Right cardiac atrium (tissue), 5 donors: ENCODE measurements around the gene PRPH2. TPM values are rescaled to one million over a fixed set of nuclear protein-coding genes. Genes with fewer than 3 reads are reported as not detected.
"Not testable (repeated sequence)": the region's sequence is repeated elsewhere in the genome, so short reads cannot be mapped to it uniquely, and the experiment has no call there.

Experiments used
- ATAC-seq, 2 donors: fragments of 200-7000 bp; cut with Tn5 transposase; one replicate each; pipeline versions ENCODE4 v1.8.0 to v1.9.1; 2020; ENCODE audit warnings: moderate library complexity in 2 of 2, mild to moderate bottlenecking in 1 of 2
- DNase-seq, 3 donors: peaks; one replicate each; pipeline ENCODE4 v3.0.0-alpha.2; 2020
- H3K27ac ChIP-seq: one replicate; pipeline ENCODE4 v1.5.1; 2013; ENCODE audit warnings: mild to moderate bottlenecking, low read length, control low read depth, moderate library complexity
- H3K27me3 ChIP-seq: one replicate; pipeline ENCODE4 v1.6.1; 2013; ENCODE audit not compliant: control insufficient read depth, insufficient read depth
- H3K4me1 ChIP-seq: one replicate; pipeline ENCODE4 v1.6.1; 2013; ENCODE audit warnings: low read length; ENCODE audit not compliant: control insufficient read depth, insufficient read depth
- H3K4me3 ChIP-seq: one replicate; pipeline ENCODE4 v1.5.1; 2013; ENCODE audit warnings: low read length, control low read depth
- H3K9me3 ChIP-seq: one replicate; pipeline ENCODE4 v1.6.1; 2013; ENCODE audit warnings: low read length; ENCODE audit not compliant: control insufficient read depth
- WGBS: extraction: QIAGEN DNeasy Blood & Tissue Kit; methylation state at CpG from one replicate; pipeline ENCODE4 v1.1.7; 2013; 5-methylcytosine and 5-hydroxymethylcytosine counted together
- intact Hi-C, 4 donors: fragments of 100-400 bp; cut with DNase I; formaldehyde crosslinking; loops; one replicate each; pipeline versions ENCODE4 v1.11.0 to v1.14.0; 2022 to 2023
- polyA plus RNA-seq: library from polyadenylated mRNA; stranded (reverse); fragments of 200-250 nt; gene quantifications from one replicate; pipeline ENCODE4 v1.2.3, GENCODE V29; 2013
- total RNA-seq, 4 donors: library from RNA; stranded (reverse); fragmentation: NEBNext Ultra II Directional; extraction: Animal tissue kit (Norgen Biotek cat#: 25700); gene quantifications; one replicate each; pipeline ENCODE4 v1.2.1, GENCODE V29; 2021
- donor health status: healthy with polysubstance abuse.
- donor health status: DM: no; HTN: yes; CAD: no.
- donor health status: DM: no; HTN: no; CAD: no.
- donor health status: DM: no; HTN: yes; CAD: no; lungs with severe emphysema.
- donor health status: DM: yes; HTN: yes; CAD: no.

The PRPH2 gene
- total and polyA plus RNA-seq, 5 donors = 0.45 to 2.5 (median 1.6) TPM

DNA sequence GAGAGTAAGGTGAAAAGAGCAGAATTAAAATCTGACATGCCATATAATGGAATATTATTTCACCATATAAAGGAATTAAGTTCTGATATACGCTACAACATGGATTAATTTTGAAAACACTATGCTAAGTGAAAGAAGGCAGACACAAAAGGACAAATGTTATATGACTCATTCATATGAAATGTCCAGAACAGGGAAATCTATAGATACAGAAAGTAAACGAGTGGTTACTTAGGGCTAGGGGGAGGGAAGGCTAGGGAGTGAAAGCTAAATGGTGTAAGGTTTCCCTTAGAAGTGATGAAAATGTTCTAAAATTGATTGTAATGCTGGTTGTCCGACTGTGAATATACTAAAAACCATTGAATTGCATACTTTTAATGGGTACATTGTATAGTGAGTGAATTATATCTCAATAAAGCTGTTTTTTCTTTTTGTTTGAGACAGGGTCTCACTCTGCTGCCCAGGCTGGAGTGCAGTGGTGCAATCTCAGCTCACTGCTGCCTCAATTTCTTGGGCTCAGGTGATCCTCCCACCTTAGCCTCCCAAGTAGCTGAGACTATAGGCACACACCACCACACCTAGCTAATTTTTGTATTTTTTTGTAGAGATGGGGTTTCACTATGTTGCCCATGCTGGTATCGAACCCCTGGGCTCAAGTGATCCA lies 8.2 kb downstream of the PRPH2 start:
- intact Hi-C loops = no loop called here
- Histone ChIP-seq H3K9me3 (no peaks in the 10 kb centered on the region), H3K27me3 (no peaks in the 10 kb centered on the region), H3K27ac (no peak overlapping the region), H3K4me3 (no peak overlapping the region), H3K4me1 (no peaks in the 10 kb centered on the region)
- ATAC-seq (no peak), DNase-seq (no peak)
- 77% methylated on average over 4 of the region's 4 CpGs for WGBS

DNA sequence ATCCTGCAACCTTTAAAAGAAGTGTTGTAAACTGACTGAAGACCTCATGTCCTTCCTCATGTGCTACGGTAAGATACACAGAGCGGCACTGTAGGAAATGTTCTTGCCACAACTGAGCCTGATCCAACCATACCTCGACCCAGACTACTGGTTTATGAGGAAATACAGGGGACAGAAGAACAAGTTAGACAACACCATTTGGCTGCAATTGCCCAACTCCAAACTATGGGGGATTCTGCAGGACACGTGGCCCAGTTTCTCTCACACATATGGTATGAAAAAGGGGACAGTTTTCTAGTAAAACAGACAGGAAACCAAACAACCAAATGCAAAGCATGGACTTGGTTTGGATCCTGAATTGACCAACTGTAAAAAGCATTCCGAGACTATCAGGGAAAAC lies 10.5 kb downstream of the PRPH2 start:
- no peaks in the 10 kb centered on the region for H3K4me1 ChIP-seq
- no peaks in the 10 kb centered on the region for H3K9me3 ChIP-seq
- 94% methylated on average over 5 of the region's 5 CpGs for WGBS
- no peak overlapping the region for H3K4me3 ChIP-seq
- DNase-seq (no peak), ATAC-seq (no peak)
- H3K27me3 ChIP-seq = no peaks in the 10 kb centered on the region
- no peak overlapping the region for H3K27ac ChIP-seq
- intact Hi-C loops = no loop called here

DNA sequence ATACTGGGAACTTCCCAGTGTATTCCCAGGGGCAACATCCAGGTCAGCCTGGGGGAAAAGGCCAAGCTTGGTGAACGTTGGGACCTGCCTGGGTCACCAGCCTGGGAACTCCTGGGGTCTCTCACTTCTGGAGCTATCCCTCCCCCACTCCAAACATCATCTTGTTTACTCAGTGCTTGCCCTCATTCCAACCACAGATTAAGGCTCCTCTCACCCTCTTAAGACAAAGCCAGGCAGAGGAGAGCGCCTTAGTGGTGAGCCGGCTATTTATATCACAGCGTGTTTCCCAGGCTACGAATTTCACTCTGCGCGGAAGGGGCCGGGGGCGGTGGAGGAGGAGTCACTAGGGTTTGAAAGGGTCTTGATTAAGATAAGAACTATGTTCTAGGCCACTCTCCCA lies 12.1 kb downstream of the PRPH2 start:
- ATAC-seq (peak; percentile 24 to 45), DNase-seq (no peak)
- no peak overlapping the region for H3K4me3 ChIP-seq
- 32% methylated on average over 9 of the region's 9 CpGs for WGBS
- intact Hi-C loops = no loop called here
- H3K4me1 ChIP-seq = no peaks in the 10 kb centered on the region
- H3K9me3 ChIP-seq = no peaks in the 10 kb centered on the region
- H3K27me3 ChIP-seq = no peaks in the 10 kb centered on the region
- no peak overlapping the region for H3K27ac ChIP-seq

DNA sequence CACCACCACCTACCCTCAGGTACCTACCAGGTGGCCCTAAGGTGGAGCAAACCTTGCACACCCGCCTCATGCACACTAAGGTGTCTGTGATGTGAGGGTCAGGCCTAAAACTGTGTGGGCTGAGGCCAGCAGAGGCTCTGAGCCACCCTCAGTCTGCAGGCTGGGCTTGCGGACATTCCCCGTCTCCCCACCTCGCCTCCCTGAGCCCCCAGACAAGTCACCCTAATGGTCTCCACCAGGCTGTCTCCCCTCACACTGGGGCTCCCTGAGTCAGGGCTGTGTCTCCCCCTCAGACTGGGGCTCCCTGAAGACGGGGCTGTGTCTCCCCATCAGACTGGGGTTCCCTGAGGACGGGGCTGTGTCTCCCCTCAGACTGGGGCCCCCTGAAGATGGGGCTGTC lies 12.5 kb downstream of the PRPH2 start:
- peak; percentile 13 to 21 for ATAC-seq
- H3K27ac ChIP-seq = no peak overlapping the region
- 91% methylated on average over 6 of the region's 6 CpGs for WGBS

DNA sequence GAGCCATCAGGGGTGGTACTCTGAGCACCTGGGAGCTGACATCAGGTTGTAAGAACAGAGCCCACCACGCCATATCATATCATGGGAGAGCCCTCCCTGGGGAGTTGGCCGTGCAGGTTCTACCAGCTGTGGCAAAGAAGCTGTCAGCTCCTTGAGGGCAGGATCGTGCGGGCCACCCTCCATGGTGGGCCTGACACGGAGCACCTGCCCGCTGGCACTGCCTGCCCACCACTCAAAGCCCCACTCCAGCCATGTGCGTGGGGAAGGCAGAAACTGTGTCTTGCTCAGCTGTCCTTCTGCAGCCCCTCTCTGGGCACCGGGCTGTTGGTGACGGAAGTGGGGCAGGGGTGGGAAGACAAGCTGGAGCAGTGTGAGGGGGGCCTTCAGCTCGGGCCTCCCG lies 14.3 kb downstream of the PRPH2 start:
- H3K27me3 ChIP-seq = no peaks in the 10 kb centered on the region
- no peak overlapping the region for H3K4me3 ChIP-seq
- H3K9me3 ChIP-seq = no peaks in the 10 kb centered on the region
- no peak overlapping the region for H3K27ac ChIP-seq
- DNase-seq (no peak), ATAC-seq (no peak)
- no peaks in the 10 kb centered on the region for H3K4me1 ChIP-seq
- intact Hi-C loops = no loop called here
- 90% methylated on average over 11 of the region's 11 CpGs for WGBS

More for the DNA sequence above, 12.5 kb downstream of the PRPH2 start:
- H3K9me3 ChIP-seq = no peaks in the 10 kb centered on the region
- no peaks in the 10 kb centered on the region for H3K4me1 ChIP-seq
- no peaks in the 10 kb centered on the region for H3K27me3 ChIP-seq
- DNase-seq = no peak
- no peak overlapping the region for H3K4me3 ChIP-seq
- intact Hi-C loops = no loop called here

DNA sequence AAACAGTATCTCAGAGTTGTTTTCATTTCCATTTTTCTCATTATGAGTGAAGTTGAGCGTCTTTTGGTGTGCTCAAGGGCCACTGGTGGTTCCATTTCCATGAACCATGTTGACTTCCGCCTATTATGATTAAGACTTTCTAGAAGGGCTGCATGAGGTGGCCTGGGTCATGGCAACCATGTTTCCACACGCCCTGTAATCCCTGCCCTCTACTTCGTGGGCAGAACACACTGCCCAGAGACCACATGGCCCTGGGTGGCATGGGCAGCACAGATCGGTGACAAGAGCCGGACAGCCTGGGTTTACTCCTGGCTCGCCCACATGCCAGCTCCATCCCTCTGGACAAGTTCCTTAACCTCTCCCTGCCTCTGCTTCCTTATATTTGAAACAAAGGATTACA lies 14.8 kb downstream of the PRPH2 start:
- Histone ChIP-seq H3K4me3 (no peak overlapping the region), H3K27me3 (no peaks in the 10 kb centered on the region), H3K4me1 (no peaks in the 10 kb centered on the region), H3K9me3 (no peaks in the 10 kb centered on the region), H3K27ac (no peak overlapping the region)
- ATAC-seq = no peak
- DNase-seq = no peak
- WGBS = 95% methylated on average over 7 of the region's 7 CpGs
- intact Hi-C loops = no loop called here

DNA sequence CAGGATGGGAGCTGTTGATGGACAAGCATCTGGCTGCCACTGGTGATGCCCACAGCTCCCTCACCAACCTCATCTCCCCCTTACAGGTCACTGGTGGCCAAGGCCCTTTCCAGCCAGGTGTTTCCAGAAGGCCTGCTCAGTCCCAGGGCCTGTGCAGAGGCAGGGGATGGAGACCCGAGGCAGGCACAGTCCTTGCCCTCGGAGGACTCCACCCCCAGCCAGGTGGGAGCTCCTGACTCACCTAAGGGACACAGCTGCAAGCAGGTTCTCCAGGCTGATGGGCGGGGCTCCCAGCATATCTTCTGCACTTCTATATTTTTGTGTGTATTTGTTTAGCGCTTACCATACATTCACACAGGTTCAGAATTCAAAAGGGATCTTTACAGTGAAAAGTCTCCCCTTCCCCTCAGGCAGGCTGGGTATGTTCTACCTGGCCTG lies 17.4 kb downstream of the PRPH2 start:
- no peak overlapping the region for H3K27ac ChIP-seq
- H3K9me3 ChIP-seq = no peaks in the 10 kb centered on the region
- 94% methylated on average over 4 of the region's 4 CpGs for WGBS
- ATAC-seq (no peak), DNase-seq (no peak)
- no peak overlapping the region for H3K4me3 ChIP-seq
- no peaks in the 10 kb centered on the region for H3K4me1 ChIP-seq
- no peaks in the 10 kb centered on the region for H3K27me3 ChIP-seq
- intact Hi-C loops = no loop called here

DNA sequence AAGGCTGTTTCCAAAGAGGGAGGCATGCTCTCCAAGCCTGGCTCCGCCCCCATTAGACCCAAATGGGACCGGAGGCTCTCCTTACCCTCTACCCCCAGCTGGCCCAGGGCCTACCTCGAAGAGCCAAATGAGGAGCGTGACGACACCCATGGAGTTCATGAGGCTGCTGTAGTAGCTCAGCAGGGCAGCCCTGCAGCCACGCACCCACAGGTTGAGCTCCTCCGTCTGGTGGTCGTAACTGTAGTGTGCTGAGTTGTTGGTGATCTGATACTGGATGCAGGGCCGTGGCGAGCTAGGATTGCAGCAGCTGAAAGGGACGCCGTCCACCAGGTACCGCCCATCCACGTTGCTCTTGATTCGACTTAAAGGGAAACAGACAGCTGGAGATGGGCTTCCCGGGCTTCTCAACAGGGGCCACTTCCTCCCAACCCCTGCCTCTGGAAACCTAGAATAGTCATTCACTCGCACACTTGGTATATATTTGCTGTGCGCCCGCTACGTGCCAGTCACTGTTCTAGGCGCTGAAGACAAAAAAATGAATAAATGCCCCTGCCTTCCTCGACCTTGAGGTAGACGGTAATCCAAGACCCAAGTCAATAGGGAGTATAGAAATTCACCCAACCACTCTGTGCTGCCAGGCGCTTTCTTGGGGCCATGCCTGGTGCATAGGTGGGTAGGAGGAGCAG lies 18.0 kb downstream of the PRPH2 start:
- DNase-seq (peak; percentile 69 to 84 (median 74)), ATAC-seq (peak; percentile 68 to 78)
- WGBS = 52% methylated on average over 24 of the region's 24 CpGs
- intact Hi-C loops = no loop called here
- Histone ChIP-seq H3K27ac (no peak overlapping the region), H3K9me3 (no peaks in the 10 kb centered on the region), H3K4me3 (peak overlapping the region; percentile 27), H3K27me3 (no peaks in the 10 kb centered on the region), H3K4me1 (no peaks in the 10 kb centered on the region)

DNA sequence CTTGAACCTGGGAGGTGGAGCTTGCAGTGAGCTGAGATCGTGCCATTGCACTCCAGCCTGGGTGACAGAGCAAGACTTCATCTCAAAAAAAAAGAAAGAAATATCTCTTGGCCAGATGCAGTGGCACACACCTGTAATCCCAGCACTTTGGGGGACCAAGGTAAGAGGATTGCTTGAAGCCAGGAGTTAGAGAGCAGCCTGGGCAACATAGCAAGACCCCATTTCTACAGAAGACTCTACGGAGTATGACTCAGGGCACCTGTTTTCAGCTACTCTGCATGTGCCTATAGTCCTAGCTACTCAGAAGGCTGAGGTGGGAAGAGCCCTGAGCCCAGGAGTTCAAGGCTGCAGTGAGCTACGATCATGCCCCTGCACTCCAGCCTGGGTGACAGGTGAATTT lies 19.6 kb downstream of the PRPH2 start:
- 96% methylated on average over 3 of the region's 3 CpGs for whole genome bisulfite sequencing
- ATAC-seq, intact Hi-C loops, H3K27me3 ChIP-seq, H3K4me3 ChIP-seq, H3K9me3 ChIP-seq, DNase-seq, H3K27ac ChIP-seq, H3K4me1 ChIP-seq: not testable (repeated sequence)

DNA sequence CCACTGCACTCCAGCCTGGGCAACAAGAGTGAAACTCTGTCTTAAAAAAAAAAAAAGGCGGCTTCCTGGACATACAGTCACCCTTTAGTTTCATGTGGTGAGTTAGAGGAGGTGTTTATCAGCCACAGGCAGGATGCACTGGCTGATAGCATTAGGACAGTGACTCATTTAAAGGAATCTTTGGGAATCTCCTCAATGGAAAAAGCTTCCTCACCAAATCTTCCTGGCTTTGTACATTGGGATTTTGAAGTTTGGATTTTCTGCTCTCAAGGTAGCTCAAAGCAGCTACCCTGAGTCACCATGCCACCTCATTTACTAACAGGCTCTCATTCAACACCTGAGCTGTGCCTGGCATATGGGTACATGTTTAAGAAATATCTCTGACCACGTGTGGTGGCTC lies 20.2 kb downstream of the PRPH2 start:
- Histone ChIP-seq H3K4me3 (no peak overlapping the region), H3K4me1 (no peaks in the 10 kb centered on the region), H3K9me3 (no peaks in the 10 kb centered on the region), H3K27ac (no peak overlapping the region), H3K27me3 (no peaks in the 10 kb centered on the region)
- DNase-seq (no peak), ATAC-seq (peak in 1 of 2 donors; percentile 52)
- intact Hi-C loops = no loop called here
- 70% methylated on average over 2 of the region's 2 CpGs for whole genome bisulfite sequencing

DNA sequence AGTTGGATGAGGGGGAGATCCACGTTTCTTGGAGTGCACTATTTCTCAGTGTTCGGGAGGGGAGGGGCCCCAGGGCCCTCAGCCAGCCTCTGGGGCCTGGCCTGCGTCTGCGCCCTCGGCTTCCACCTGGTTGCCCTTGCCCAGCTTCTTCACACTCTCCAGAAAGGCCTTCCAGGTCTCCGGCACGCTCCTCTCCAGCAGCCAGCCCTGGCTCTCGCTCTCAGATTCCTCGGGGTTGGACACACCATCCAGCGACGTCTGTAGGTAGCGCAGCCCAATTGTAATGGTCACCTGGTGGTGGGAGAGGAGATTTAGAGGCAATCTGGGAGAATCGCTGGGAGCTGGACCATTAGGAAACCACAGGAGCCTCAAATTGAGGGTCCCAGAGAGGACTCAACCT lies 24.2 kb downstream of the PRPH2 start:
- no peak for ATAC-seq

More for the DNA sequence above, 24.2 kb downstream of the PRPH2 start:
- Histone ChIP-seq H3K9me3 (no peaks in the 10 kb centered on the region), H3K4me3 (no peak overlapping the region), H3K27me3 (no peaks in the 10 kb centered on the region), H3K4me1 (no peaks in the 10 kb centered on the region), H3K27ac (no peak overlapping the region)
- no peak for DNase-seq
- WGBS = 85% methylated on average over 13 of the region's 13 CpGs
- intact Hi-C loops = no loop called here
